Lower leg skin (tissue), 3 donors: ENCODE data around the gene FASTK.

Experiments
- CTCF ChIP-seq, 3 donors: fragments of 450-650 bp; IDR thresholded peaks; one replicate each; pipeline ENCODE4 v1.5.1; 2016; ENCODE audit warnings: antibody characterized with exemption in 3 of 3, mild to moderate bottlenecking in 3 of 3, moderate library complexity in 2 of 3
- POLR2A ChIP-seq, 2 donors: fragments of 450-650 bp; IDR thresholded peaks; one replicate each; pipeline ENCODE4 v1.6.1; 2016 to 2017; ENCODE audit warnings: antibody characterized with exemption in 2 of 2, mild to moderate bottlenecking in 1 of 2, moderate library complexity in 1 of 2

- TF ChIP-seq CTCF (IDR thresholded peaks at IDR 0.05) (no peak), POLR2A (IDR thresholded peaks at IDR 0.05) (no peak)
These were observed 13.1 kb upstream of the FASTK start for GRCh38 chr7:151093748-151094147.
